Ascending aorta (tissue), 2 donors: ENCODE data around the gene MUC2. TPM values are rescaled to one million over a fixed set of nuclear protein-coding genes. Genes with fewer than 3 reads are reported as not detected.

Experiments used
- DNase-seq, 2 donors: peaks; one replicate each; pipeline ENCODE4 v3.0.0-alpha.2; 2019; ENCODE audit warnings: low spot score in 2 of 2
- H3K27ac ChIP-seq, 2 donors: fragments of 200-600 bp; sonication (generic); one replicate each; pipeline ENCODE4 v1.5.1; 2016 to 2017; ENCODE audit warnings: mild to moderate bottlenecking in 1 of 2
- H3K27me3 ChIP-seq: fragments of 200-600 bp; sonication (generic); one replicate; pipeline ENCODE4 v1.5.1; 2017
- H3K36me3 ChIP-seq, 2 donors: fragments of 200-600 bp; sonication (generic); one replicate each; pipeline ENCODE4 v1.5.1; 2016
- H3K4me1 ChIP-seq, 2 donors: fragments of 200-600 bp; sonication (generic); one replicate each; pipeline ENCODE4 v1.5.1; 2016 to 2017; ENCODE audit warnings: mild to moderate bottlenecking in 1 of 2
- H3K4me3 ChIP-seq, 2 donors: fragments of 200-600 bp; sonication (generic); one replicate each; pipeline ENCODE4 v1.5.1; 2016 to 2017; ENCODE audit warnings: mild to moderate bottlenecking in 1 of 2
- H3K9me3 ChIP-seq, 2 donors: fragments of 200-600 bp; sonication (generic); one replicate each; pipeline ENCODE4 v1.5.1; 2016
- CTCF ChIP-seq, 3 experiments: fragments of 200-600 bp in 2 of 3; fragments of 450-650 bp in 1 of 3; sonication (generic) in 2 of 3; IDR thresholded peaks; one replicate each; pipeline ENCODE4 v1.5.1; 2016 to 2019; ENCODE audit warnings: antibody characterized with exemption in 3 of 3, mild to moderate bottlenecking in 1 of 3, moderate library complexity in 1 of 3
- intact Hi-C: fragments of 100-400 bp; cut with DNase I; formaldehyde crosslinking; loops from one replicate; pipeline ENCODE4 v1.15.1; 2023
- total RNA-seq: library from RNA; depleted of rRNA; stranded (reverse); fragments of >200 nt; gene quantifications from one replicate; pipeline ENCODE4 v1.1.0, GENCODE V29; 2016

Gene MUC2
- total RNA-seq: 0.11 TPM

- no peak for TF ChIP-seq CTCF (IDR thresholded peaks at IDR 0.05)
- DNase-seq: peak in 1 of 2 donors; percentile 60
- no peaks in the 10 kb centered on the region for H3K9me3 ChIP-seq
- H3K36me3 ChIP-seq: no peaks in the 10 kb centered on the region
- no peak within 1 kb of the TSS for H3K27ac ChIP-seq
- no peaks in the 10 kb centered on the region for H3K4me1 ChIP-seq
- no peaks in the 10 kb centered on the region for H3K27me3 ChIP-seq
- intact Hi-C loops: no loop called here
- H3K4me3 ChIP-seq: no peak within 1 kb of the TSS
Measured at GRCh38 chr11:1074244-1075221, at the start of gene MUC2. Gene MUC2 (plus strand): TSS chr11:1074874.

DNA sequence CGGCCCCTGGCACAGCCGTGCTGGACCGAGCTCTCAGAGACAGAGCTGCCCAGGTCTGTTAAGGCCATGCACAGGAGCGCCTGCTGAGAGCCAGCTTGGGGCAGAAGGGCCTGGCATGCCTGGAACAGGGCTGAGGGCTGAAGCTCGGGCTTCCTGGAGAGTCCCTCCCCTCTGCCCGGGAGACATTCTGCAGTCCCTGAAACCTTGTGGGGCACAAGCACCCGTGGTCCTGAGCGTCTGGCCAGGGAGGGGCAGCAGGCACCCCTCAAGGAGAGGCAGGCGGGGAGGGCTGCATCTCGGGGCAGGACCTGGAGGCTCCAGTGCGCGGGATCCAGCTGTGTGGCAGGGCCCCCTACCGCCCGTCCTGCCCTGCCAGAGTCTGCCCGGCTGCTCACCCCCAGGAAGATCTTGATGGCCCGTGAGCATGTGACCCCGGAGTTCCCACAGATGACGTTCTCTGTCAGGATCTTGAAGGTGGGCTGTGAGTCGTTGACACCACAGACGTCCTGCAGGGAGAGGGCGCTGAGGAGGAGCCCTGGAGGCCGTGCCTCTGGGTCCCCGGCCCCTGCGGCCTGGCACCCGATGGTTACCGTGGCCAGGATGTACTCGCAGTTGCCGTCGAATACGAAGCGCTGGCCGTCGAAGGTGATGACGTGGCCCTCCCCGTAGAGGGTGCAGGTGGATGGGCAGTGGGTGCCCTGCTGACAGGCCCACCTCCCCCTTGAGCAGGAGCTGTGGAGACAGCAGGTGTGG lies 49.1 kb upstream of the MUC2 start:
- Histone ChIP-seq H3K36me3 (no peaks in the 10 kb centered on the region), H3K27me3 (no peaks in the 10 kb centered on the region), H3K4me1 (no peaks in the 10 kb centered on the region), H3K4me3 (no peak overlapping the region), H3K9me3 (no peaks in the 10 kb centered on the region), H3K27ac (no peak overlapping the region)
- no peak for TF ChIP-seq CTCF (IDR thresholded peaks at IDR 0.05)
- no peak for DNase-seq
- intact Hi-C loops: no loop called here

DNA sequence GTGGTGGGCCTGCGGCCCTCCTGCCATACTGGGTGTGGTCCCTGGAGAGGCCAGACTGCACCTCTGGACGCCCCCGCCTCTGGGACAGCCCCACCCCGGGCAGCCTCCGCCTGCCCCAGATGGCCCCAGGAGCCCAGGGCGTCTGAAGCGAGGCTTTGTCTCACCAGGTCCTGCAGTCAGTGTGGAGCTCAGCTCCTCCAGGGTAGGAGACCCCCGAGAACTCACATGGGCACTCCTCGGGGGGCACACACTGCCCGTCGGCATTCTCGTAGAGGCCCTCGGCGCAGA lies 48.6 kb upstream of the MUC2 start:
- no peak for TF ChIP-seq CTCF (IDR thresholded peaks at IDR 0.05)
- Histone ChIP-seq H3K4me1 (no peaks in the 10 kb centered on the region), H3K9me3 (no peaks in the 10 kb centered on the region), H3K27ac (no peak overlapping the region), H3K27me3 (no peaks in the 10 kb centered on the region), H3K4me3 (no peak overlapping the region), H3K36me3 (no peaks in the 10 kb centered on the region)
- intact Hi-C loops: no loop called here
- DNase-seq: no peak

DNA sequence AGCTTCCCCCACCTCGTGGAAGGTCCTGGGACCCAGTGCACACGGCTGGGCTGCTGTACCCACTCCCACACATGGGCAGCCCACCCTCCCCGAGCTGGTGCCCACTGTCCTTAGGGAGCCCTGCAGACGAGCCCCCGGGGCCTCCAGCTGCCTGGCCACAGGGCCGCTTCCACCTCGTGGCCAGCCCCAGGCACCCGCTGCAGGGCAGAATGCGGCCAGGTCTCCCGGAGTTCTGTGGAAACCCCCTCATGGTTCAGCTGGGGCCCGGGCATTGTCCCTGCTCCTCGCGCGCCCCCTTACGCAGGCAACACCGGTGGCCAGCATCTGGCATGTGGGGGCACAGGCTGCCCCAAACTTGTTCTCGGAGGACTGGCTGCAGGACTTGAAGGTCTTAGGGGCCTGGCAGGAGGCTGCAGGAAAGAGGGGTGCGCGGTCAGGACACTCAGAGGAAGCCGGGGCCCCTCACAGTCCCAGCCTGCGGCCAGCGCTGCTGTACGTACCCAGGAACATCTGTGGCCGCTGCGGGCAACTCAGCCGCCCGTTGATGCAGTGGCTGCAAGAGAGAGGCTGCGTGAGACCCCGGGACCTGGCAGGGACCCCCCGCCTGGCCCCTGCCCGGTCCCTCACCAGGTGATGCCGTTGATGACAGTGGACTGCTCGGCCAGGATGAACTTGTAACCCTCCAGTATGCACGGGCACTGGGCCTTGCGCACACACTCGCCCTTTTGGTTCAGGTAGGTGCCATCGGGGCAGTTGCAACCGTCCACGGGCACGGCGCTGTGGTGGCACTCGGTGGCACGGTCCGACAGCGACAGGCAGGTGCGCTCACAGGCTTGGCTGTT lies 47.8 kb upstream of the MUC2 start:
- no peaks in the 10 kb centered on the region for H3K9me3 ChIP-seq
- DNase-seq: no peak
- H3K4me3 ChIP-seq: no peak overlapping the region
- H3K36me3 ChIP-seq: no peaks in the 10 kb centered on the region
- no peak for TF ChIP-seq CTCF (IDR thresholded peaks at IDR 0.05)
- H3K4me1 ChIP-seq: no peaks in the 10 kb centered on the region
- no peaks in the 10 kb centered on the region for H3K27me3 ChIP-seq
- no peak overlapping the region for H3K27ac ChIP-seq
- intact Hi-C loops: no loop called here

- no peak for TF ChIP-seq CTCF (IDR thresholded peaks at IDR 0.05)
- Histone ChIP-seq H3K27ac (no peak overlapping the region), H3K9me3 (no peaks in the 10 kb centered on the region), H3K27me3 (no peaks in the 10 kb centered on the region), H3K36me3 (no peaks in the 10 kb centered on the region), H3K4me1 (no peaks in the 10 kb centered on the region), H3K4me3 (no peak overlapping the region)
- intact Hi-C loops: no loop called here
- no peak for DNase-seq
Measured at GRCh38 chr11:1027483-1028290, 47.0 kb upstream of the MUC2 start.
